ENCODE results near the gene CPVL.

DNA sequence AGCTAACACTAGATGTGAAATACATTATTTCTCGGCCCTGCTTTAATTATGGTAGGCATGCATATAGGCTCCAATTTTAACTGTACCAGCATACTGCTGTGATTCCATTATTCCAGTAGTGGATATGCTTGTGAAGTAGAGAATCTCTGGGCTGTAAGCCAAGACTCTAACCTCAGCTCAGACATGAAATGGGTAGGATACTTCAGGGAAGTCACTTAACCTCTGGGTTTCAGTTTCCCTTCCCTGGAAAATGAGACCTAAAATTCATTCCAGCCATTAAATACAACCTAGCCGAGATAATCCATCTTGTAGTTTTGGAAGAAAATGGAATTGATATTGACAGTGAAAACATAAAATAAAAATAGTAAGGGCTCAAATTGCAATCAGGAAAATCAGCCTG, 128.6 kb downstream of the CPVL start:
- no peak for TF ChIP-seq CTCF (IDR thresholded peaks at IDR 0.05)
- no peak for TF ChIP-seq POLR2A (IDR thresholded peaks at IDR 0.05)

Measured in body of pancreas (tissue), 4 donors.